H1 (cell line): ENCODE results near the gene GPC2. TPM values are rescaled to one million over a fixed set of nuclear protein-coding genes. Genes with fewer than 3 reads are reported as not detected.
A peak's percentile ranks its signal among the peaks of the same experiment; 100 is the strongest.

ENCODE experiments used
- CTCF ChIA-PET: fragments of 300-600 bp; sonication (Branson Sonifier 250); formaldehyde crosslinking; loops from one replicate; lab custom pipeline; 2021; ENCODE audit not compliant: partially characterized antibody; lab: Charles Lee
- POLR2A ChIA-PET: fragments of 300-600 bp; sonication (Branson Sonifier 250); formaldehyde crosslinking; loops from one replicate; lab custom pipeline; 2021; ENCODE audit warnings: inconsistent platforms; ENCODE audit not compliant: partially characterized antibody; lab: Charles Lee
- DNase-seq, 2 experiments: peaks; one replicate each; pipeline versions ENCODE4 v3.0.0 to v3.0.0-alpha.2; 2010 to 2022; ENCODE audit warnings: low spot score in 2 of 2, low read depth in 1 of 2, mixed read lengths in 1 of 2
- FAIRE-seq: peaks from 2 replicates; lab custom pipeline; 2011; peaks lifted over from hg19 to GRCh38; lab: Jason Lieb, UNC
- H2AFZ ChIP-seq: 2 replicates; pipeline ENCODE4 v1.8.1; 2012; ENCODE audit warnings: low read length, inconsistent platforms
- H2AK5ac ChIP-seq: 2 replicates; pipeline ENCODE4 v1.6.1; 2013; ENCODE audit warnings: low read depth, low read length
- H2BK120ac ChIP-seq: replicated peaks from 2 replicates; pipeline ENCODE3; 2013; ENCODE audit warnings: low read depth, low read length, inconsistent platforms
- H2BK12ac ChIP-seq: 2 replicates; pipeline ENCODE4 v1.6.1; 2013; ENCODE audit warnings: low read depth, low read length
- H2BK15ac ChIP-seq: 2 replicates; pipeline ENCODE4 v1.6.1; 2013; ENCODE audit warnings: low read length
- H2BK20ac ChIP-seq: 2 replicates; pipeline ENCODE4 v1.6.1; 2013; ENCODE audit warnings: low read length
- H2BK5ac ChIP-seq: 2 replicates; pipeline ENCODE4 v1.6.1; 2013; ENCODE audit warnings: low read depth, low read length
- H3K14ac ChIP-seq: 2 replicates; pipeline ENCODE4 v1.6.1; 2013; ENCODE audit warnings: inconsistent platforms; ENCODE audit not compliant: insufficient read length
- H3K18ac ChIP-seq: 2 replicates; pipeline ENCODE4 v1.6.1; 2013; ENCODE audit warnings: low read length; ENCODE audit errors: extremely low read depth
- H3K23ac ChIP-seq: 2 replicates; pipeline ENCODE4 v1.6.1; 2013; ENCODE audit warnings: inconsistent platforms; ENCODE audit not compliant: insufficient read length
- H3K23me2 ChIP-seq: 2 replicates; pipeline ENCODE4 v1.6.1; 2013; ENCODE audit warnings: low read depth, low read length
- H3K27ac ChIP-seq: 2 replicates; pipeline ENCODE4 v1.6.1; 2011; ENCODE audit warnings: low read depth, low read length, inconsistent platforms
- H3K27me3 ChIP-seq, 4 experiments: replicated peaks in 1 of 4; 1 replicate in 1 of 4; 2 replicates in 3 of 4; pipeline versions ENCODE4 v1.6.1 to v1.8.1; 2011 to 2013; ENCODE audit warnings: low read length in 3 of 4, mild to moderate bottlenecking in 3 of 4, inconsistent platforms in 2 of 4, mixed read lengths in 2 of 4, moderate library complexity in 1 of 4; ENCODE audit not compliant: control insufficient read depth in 3 of 4, insufficient read depth in 3 of 4; ENCODE audit errors: extremely low read depth in 1 of 4
- H3K36me3 ChIP-seq, 4 experiments: 2 replicates each; pipeline versions ENCODE4 v1.6.1 to v1.8.1; 2011 to 2013; ENCODE audit warnings: mild to moderate bottlenecking in 4 of 4, low read length in 3 of 4, moderate library complexity in 2 of 4, control low read depth in 1 of 4, inconsistent platforms in 1 of 4; ENCODE audit not compliant: insufficient read depth in 4 of 4, control insufficient read depth in 2 of 4
- H3K4ac ChIP-seq: replicated peaks from 2 replicates; pipeline ENCODE3; 2013; ENCODE audit warnings: low read length, low read depth, mixed read lengths, inconsistent platforms; ENCODE audit not compliant: insufficient read length
- H3K4me1 ChIP-seq, 4 experiments: replicated peaks in 1 of 4; 1 replicate in 1 of 4; 2 replicates in 3 of 4; pipeline versions ENCODE4 v1.6.1 to v1.8.1; 2011 to 2013; ENCODE audit warnings: low read length in 3 of 4, inconsistent platforms in 2 of 4, mixed read lengths in 1 of 4; ENCODE audit not compliant: insufficient read depth in 4 of 4, control insufficient read depth in 3 of 4
- H3K4me2 ChIP-seq, 2 experiments: 2 replicates each; pipeline versions ENCODE4 v1.6.1 to v1.8.1; 2011 to 2013; ENCODE audit warnings: low read depth in 2 of 2, low read length in 2 of 2, control low read depth in 1 of 2, inconsistent platforms in 1 of 2, mild to moderate bottlenecking in 1 of 2; ENCODE audit not compliant: insufficient read depth in 1 of 2
- H3K4me3 ChIP-seq, 4 experiments: fragments of 200-600, 300-600 bp in 1 of 4; sonication (generic), shearing (Covaris generic), sonication (Bioruptor Twin) in 1 of 4; 2 replicates each; pipeline versions ENCODE4 v1.5.1 to v1.8.1; 2011 to 2016; ENCODE audit warnings: low read length in 4 of 4, low read depth in 3 of 4, control low read depth in 2 of 4, inconsistent platforms in 2 of 4, mild to moderate bottlenecking in 2 of 4, mixed read lengths in 1 of 4, moderate library complexity in 1 of 4; ENCODE audit not compliant: insufficient read depth in 2 of 4; ENCODE audit errors: extremely low read depth in 1 of 4
- H3K56ac ChIP-seq: replicated peaks from 2 replicates; pipeline ENCODE3; 2013; ENCODE audit warnings: low read depth, mild to moderate bottlenecking, mixed read lengths, low read length, inconsistent platforms; ENCODE audit not compliant: insufficient read length
- H3K79me1 ChIP-seq: 2 replicates; pipeline ENCODE4 v1.6.1; 2013; ENCODE audit warnings: low read depth, low read length, control low read depth
- H3K79me2 ChIP-seq, 2 experiments: 2 replicates each; pipeline versions ENCODE4 v1.6.1 to v1.8.1; 2012 to 2013; ENCODE audit warnings: low read length in 2 of 2, mild to moderate bottlenecking in 2 of 2, inconsistent platforms in 1 of 2; ENCODE audit not compliant: insufficient read depth in 2 of 2, control insufficient read depth in 1 of 2
- H3K9ac ChIP-seq, 4 experiments: replicated peaks in 1 of 4; 1 replicate in 1 of 4; 2 replicates in 3 of 4; pipeline versions ENCODE4 v1.6.1 to v1.8.1; 2011 to 2013; ENCODE audit warnings: low read depth in 3 of 4, low read length in 3 of 4, control low read depth in 2 of 4, mild to moderate bottlenecking in 2 of 4, moderate library complexity in 2 of 4, inconsistent platforms in 1 of 4; ENCODE audit errors: extremely low read depth in 1 of 4
- H3K9me3 ChIP-seq, 2 experiments: 2 replicates each; pipeline versions ENCODE4 v1.6.1 to v1.8.1; 2012 to 2013; ENCODE audit warnings: mild to moderate bottlenecking in 2 of 2, moderate library complexity in 2 of 2, control low read depth in 1 of 2, inconsistent platforms in 1 of 2, low read depth in 1 of 2, low read length in 1 of 2, mixed read lengths in 1 of 2; ENCODE audit not compliant: insufficient read depth in 2 of 2
- H4K20me1 ChIP-seq, 2 experiments: replicated peaks in 1 of 2; 2 replicates each; pipeline versions ENCODE3 to v1.8.1; 2011 to 2013; ENCODE audit warnings: inconsistent platforms in 2 of 2, low read length in 2 of 2, mild to moderate bottlenecking in 1 of 2; ENCODE audit not compliant: insufficient read depth in 2 of 2, control insufficient read depth in 1 of 2
- H4K5ac ChIP-seq: 2 replicates; pipeline ENCODE4 v1.6.1; 2013; ENCODE audit warnings: low read length, low read depth, mixed read lengths, inconsistent platforms; ENCODE audit not compliant: insufficient read length
- H4K8ac ChIP-seq: 2 replicates; pipeline ENCODE4 v1.8.0; 2013; ENCODE audit warnings: mild to moderate bottlenecking, moderate library complexity, low read length, inconsistent platforms; ENCODE audit not compliant: insufficient read depth; ENCODE audit errors: extremely low read depth
- H4K91ac ChIP-seq: replicated peaks from 2 replicates; pipeline ENCODE3; 2013; ENCODE audit warnings: low read length, mixed read lengths, inconsistent platforms; ENCODE audit not compliant: insufficient read length
- ASH2L ChIP-seq: fragments of 200-600, 300-600 bp; sonication (generic); IDR thresholded peaks from one replicate; pipeline ENCODE4 v1.7.1; 2017; ENCODE audit warnings: low read length
- KDM4A ChIP-seq: IDR thresholded peaks from one replicate; pipeline ENCODE4 v1.7.1; 2012; ENCODE audit warnings: low read depth, mild to moderate bottlenecking, moderate library complexity, low read length, inconsistent platforms; ENCODE audit not compliant: severe bottlenecking
- WGBS, 2 experiments: shearing (Covaris generic) in 1 of 2; methylation state at CpG; one replicate each; pipeline versions ENCODE4 v1.1.6 to v1.1.7; 2013 to 2015; ENCODE audit warnings: low lambda C conversion rate in 2 of 2, mixed read lengths in 2 of 2, inconsistent platforms in 1 of 2, low coverage in 1 of 2, missing lambda C conversion rate in 1 of 2; ENCODE audit not compliant: insufficient replicate concordance in 2 of 2, insufficient coverage in 1 of 2, insufficient read length in 1 of 2; ENCODE audit errors: extremely low coverage in 1 of 2, missing lambda C conversion rate in 1 of 2; 5-methylcytosine and 5-hydroxymethylcytosine counted together
- polyA plus RNA-seq, 7 experiments: library from polyadenylated mRNA; depleted of rRNA in 3 of 7; stranded (reverse) in 5 of 7; unstranded in 2 of 7; fragments of >200 nt in 5 of 7; fragments of 200-250 nt in 2 of 7; gene quantifications; 1 replicate in 5 of 7; 2 replicates in 1 of 7; 4 replicates in 1 of 7; pipeline versions ENCODE4 v1.2.1 to v1.2.3, GENCODE V29; 2011 to 2013; ENCODE audit warnings: missing spikeins in 2 of 7, mixed read lengths in 2 of 7
- total RNA-seq: library from RNA; stranded (reverse); fragmentation: NEBNext Ultra II Directional; extraction: Animal tissue kit (Norgen Biotek cat#: 25700); gene quantifications from 2 replicates; pipeline ENCODE4 v1.2.1, GENCODE V29; 2021

GPC2 gene
- total and polyA plus RNA-seq, 2 of the 8 experiments (the other 6 are each of a cell fraction or from before 2014, with no cell fraction given), result 25.3 to 44.8 TPM

DNA sequence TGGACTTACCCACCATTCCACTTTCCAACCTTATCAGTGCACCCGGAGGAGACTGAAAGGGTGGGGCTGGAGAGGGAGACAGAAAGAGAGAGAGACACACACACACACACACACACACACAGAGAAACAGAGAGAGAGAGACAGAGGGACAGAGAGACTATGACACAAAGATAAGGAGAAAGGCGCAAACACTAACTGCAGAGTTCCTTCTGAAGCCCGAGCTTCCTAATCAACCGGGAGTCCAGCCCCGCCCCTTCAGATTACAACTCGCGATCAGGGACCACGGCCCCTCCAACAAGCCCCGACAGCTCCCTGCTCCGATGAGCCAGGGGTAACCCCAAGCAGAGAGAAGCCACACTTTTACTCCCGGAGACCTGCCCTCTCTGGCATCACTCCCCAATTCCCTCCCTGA, 9.3 kb downstream of the GPC2 start:
- H3K27ac ChIP-seq, result no peak overlapping the region
- 15% methylated on average over 11 of the region's 11 CpGs; no CpG with 5 or more reads in 1 of the 2 experiments for WGBS, 2 experiments

More for the DNA sequence above, 9.3 kb downstream of the GPC2 start:
- Histone ChIP-seq H4K91ac (no peak overlapping the region), H2BK15ac (no peak overlapping the region), H2BK20ac (no peak overlapping the region), H3K27me3 (peaks cover 0 to 10% (median 2%) of the 10 kb centered on the region in 4 experiments; a peak in 1 of 7 replicates), H3K9me3 (no peaks in the 10 kb centered on the region), H3K4ac (no peak overlapping the region), H2BK5ac (peak overlapping the region; percentile 9; the same call in 1 of the 2 replicates), H3K9ac (peak overlapping the region in 1 of 4 experiments; percentile 31; a peak in 2 of 7 replicates), H3K23ac (no peak overlapping the region), H3K14ac (no peak overlapping the region), H2AFZ (0 out of 2 replicates have a peak overlapping the region, but pooled peaks have one; percentile 18), H2BK120ac (no peak overlapping the region), H3K4me2 (peak overlapping the region; percentile 86 to 89), H3K79me1 (no peaks in the 10 kb centered on the region; the same call in 1 of the 2 replicates), H4K5ac (no peak overlapping the region), H3K4me1 (peaks cover 11 to 29% (median 18%) of the 10 kb centered on the region in 4 experiments), H3K56ac (peak overlapping the region; percentile 67), H3K23me2 (peaks cover 14% of the 10 kb centered on the region; the same call in 1 of the 2 replicates), H3K4me3 (peak overlapping the region; percentile 47 to 77 (median 63); a peak in 7 of 8 replicates), H3K36me3 (no peaks in the 10 kb centered on the region)
- DNase-seq (no peak), FAIRE-seq (no peak)
- TF ChIP-seq ASH2L (no peak), KDM4A (peak; percentile 60)
- TF ChIP-seq, all 59 proteins: peak for 1
- 0 out of 2 replicates have a peak overlapping the region, but pooled peaks have one; percentile 11 for H2BK12ac ChIP-seq
- H3K18ac ChIP-seq, result no peak overlapping the region; the same call in 1 of the 2 replicates
- no peaks in the 10 kb centered on the region for H3K79me2 ChIP-seq
- H4K8ac ChIP-seq, result no peak overlapping the region
- ChIA-PET CTCF (interaction anchor here (0.7 to 11.2 kb wide), 11 partner anchors 10 to 54 kb away, joined by 3 to 94 read pairs (median 5); partner anchors contain the start of genes GPC2 and STAG3), POLR2A (interaction anchor here (0.7 to 11.0 kb wide), 21 partner anchors 9 to 261 kb away, joined by 3 to 145 read pairs (median 4); partner anchors contain the start of genes AP4M1, GPC2, LAMTOR4 and MBLAC1)
- peaks cover 0 to 3% of the 10 kb centered on the region in 2 experiments for H4K20me1 ChIP-seq
- no peak overlapping the region for H2AK5ac ChIP-seq
